Subcutaneous adipose tissue (tissue), 4 donors: Measurements from ENCODE around the gene CRISP2. TPM values are rescaled to one million over a fixed set of nuclear protein-coding genes. Genes with fewer than 3 reads are reported as not detected.

Experiments
- total RNA-seq, 4 donors: library from RNA; depleted of rRNA; stranded (reverse); fragments of >200 nt; gene quantifications; one replicate each; pipeline ENCODE4 v1.1.0, GENCODE V29; 2016
- TF ChIP-seq, protein P1 (sequence below): fragments of 450-650 bp; IDR thresholded peaks from one replicate; pipeline ENCODE4 v1.5.1; 2016; ENCODE audit warnings: low read depth, mild to moderate bottlenecking, control low read depth, antibody characterized with exemption, moderate library complexity

Gene CRISP2, protein sequence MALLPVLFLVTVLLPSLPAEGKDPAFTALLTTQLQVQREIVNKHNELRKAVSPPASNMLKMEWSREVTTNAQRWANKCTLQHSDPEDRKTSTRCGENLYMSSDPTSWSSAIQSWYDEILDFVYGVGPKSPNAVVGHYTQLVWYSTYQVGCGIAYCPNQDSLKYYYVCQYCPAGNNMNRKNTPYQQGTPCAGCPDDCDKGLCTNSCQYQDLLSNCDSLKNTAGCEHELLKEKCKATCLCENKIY
- total RNA-seq = not detected

GRCh38 chr6:49713346-49713745 lies at the start of gene CRISP2:
CRISP2 (minus strand) TSS chr6:49713543; CDS start chr6:49709196, 4,347 bp downstream.
- TF ChIP-seq, protein P1, sequence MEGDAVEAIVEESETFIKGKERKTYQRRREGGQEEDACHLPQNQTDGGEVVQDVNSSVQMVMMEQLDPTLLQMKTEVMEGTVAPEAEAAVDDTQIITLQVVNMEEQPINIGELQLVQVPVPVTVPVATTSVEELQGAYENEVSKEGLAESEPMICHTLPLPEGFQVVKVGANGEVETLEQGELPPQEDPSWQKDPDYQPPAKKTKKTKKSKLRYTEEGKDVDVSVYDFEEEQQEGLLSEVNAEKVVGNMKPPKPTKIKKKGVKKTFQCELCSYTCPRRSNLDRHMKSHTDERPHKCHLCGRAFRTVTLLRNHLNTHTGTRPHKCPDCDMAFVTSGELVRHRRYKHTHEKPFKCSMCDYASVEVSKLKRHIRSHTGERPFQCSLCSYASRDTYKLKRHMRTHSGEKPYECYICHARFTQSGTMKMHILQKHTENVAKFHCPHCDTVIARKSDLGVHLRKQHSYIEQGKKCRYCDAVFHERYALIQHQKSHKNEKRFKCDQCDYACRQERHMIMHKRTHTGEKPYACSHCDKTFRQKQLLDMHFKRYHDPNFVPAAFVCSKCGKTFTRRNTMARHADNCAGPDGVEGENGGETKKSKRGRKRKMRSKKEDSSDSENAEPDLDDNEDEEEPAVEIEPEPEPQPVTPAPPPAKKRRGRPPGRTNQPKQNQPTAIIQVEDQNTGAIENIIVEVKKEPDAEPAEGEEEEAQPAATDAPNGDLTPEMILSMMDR = no peak

- TF ChIP-seq, protein P1 = no peak
These were observed 30.9 kb upstream of the CRISP2 start, which contains the start of gene CRISP3 for GRCh38 chr6:49744259-49744658. CRISP3 (minus strand) TSS chr6:49744388; CDS start chr6:49744367, 21 bp downstream.

GRCh38 chr6:49743429-49743828 lies 30.1 kb upstream of the CRISP2 start:
- TF ChIP-seq, protein P1 = no peak

GRCh38 chr6:49739423-49739822 lies 26.1 kb upstream of the CRISP2 start:
- TF ChIP-seq, protein P1 = no peak

DNA sequence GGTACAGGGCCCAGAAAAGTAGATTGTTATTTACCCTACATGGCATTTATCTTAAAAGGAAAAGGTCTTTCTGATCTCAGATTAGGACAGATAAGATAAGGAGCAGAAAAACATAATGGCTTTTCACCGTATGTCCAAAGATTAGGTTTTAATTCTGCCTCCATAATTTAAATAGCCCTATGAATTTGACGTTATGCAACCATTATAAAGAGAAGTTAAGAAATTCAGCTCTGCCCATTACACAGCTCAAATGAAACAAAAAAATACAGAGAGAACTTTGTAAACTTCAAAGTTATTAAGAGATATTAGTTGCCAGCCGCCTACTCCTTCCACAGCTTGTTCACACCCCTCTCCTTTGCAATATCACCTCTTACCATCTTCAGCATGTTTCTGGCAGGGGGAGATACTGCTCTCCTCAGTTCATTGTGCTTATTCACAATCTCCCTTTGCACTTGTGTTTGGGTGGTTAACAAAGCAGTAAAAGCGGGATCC lies 22.7 kb upstream of the CRISP2 start:
- TF ChIP-seq, protein P1 = no peak

GRCh38 chr6:49733680-49734079 lies 20.3 kb upstream of the CRISP2 start:
- TF ChIP-seq, protein P1 = no peak

DNA sequence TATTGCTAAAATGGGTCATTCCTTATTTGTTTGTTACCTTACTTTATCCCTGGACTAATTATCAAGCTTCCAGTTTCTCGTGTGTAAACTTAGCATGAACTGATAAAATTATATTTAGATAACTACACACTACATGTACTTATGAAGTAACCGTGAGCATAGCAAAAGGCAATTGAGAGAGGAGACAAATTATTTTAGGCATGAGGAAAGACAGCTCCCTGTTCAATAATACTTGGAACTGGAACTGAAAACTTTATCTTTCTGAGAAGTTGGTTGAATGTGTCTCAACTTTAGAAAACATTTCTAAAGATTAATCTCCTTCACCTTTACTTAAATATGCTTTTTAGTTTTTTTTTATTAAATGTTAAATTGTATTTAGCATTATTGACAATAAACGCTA lies 19.4 kb upstream of the CRISP2 start:
- TF ChIP-seq, protein P1 = no peak
